ENCODE measurements around the gene ARHGEF2. TPM values are rescaled to one million over a fixed set of nuclear protein-coding genes. Genes with fewer than 3 reads are reported as not detected.
A peak's percentile ranks its signal among the peaks of the same experiment; 100 is the strongest.

The ARHGEF2 gene
- total and polyA plus RNA-seq, 2 of the 13 experiments (the other 11 are each of a cell fraction or from before 2014, with no cell fraction given) = 16.1 to 32.1 TPM

DNA sequence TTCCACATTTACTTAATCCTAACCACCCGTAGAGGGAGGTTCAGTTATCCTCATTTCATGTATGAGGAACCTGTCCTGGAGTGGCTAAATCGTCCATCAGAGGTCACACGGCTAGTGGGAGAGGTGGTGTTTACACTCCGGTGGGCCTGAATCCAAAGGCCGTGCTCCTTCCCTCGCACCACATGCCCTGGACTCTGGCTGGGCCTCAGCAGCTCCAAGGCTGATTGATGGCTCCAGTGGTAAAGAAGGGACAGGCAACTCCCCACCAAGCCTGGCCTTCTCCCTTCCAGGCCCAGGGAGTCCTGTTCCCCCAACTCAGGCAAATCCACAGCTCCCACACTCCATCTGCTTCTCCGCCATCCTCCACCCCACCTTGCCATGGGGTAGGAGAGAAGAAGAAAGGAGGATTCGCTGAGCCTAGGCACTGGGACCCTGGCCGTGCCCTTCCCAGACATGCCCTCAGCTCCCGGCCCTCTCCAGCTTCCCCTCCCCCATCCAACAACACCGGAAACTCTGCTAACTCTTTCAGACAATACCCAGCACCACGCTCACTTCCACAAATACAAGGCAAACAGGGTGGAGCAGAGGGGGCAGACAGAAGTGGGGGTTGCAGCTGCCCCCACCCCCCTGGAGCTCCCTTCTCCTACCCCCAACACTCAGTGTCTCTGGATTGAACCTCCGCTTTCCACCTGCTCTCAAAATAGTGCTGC lies 10.9 kb downstream of the ARHGEF2 start (continued):
- TF ChIP-seq ZBTB10 (CRISPR knock-in tag; IDR thresholded peaks at IDR 0.05; ENCODE audit: borderline replicate concordance) (no peak), CBX1 (IDR thresholded peaks at IDR 0.05; ENCODE audit: low read depth) (no peak), HNF1B (CRISPR knock-in tag; IDR thresholded peaks at IDR 0.05) (peak; percentile 74), SMAD1 (CRISPR knock-in tag; IDR thresholded peaks at IDR 0.05; ENCODE audit: borderline replicate concordance, low read depth) (no peak), ZNF816 (CRISPR knock-in tag; IDR thresholded peaks at IDR 0.05; ENCODE audit: borderline replicate concordance) (peak; percentile 32; the same call in 1 of the 2 replicates), GLI4 (CRISPR knock-in tag; IDR thresholded peaks at IDR 0.05; ENCODE audit: borderline replicate concordance) (0 out of 2 replicates have a peak, but pooled peaks have one; percentile 57), ATRX (CRISPR knock-in tag; IDR thresholded peaks at IDR 0.05; ENCODE audit: borderline replicate concordance) (no peak), HOXA5 (CRISPR knock-in tag; IDR thresholded peaks at IDR 0.05) (peak; percentile 51; the same call in 1 of the 2 replicates), LBX2 (CRISPR knock-in tag; IDR thresholded peaks at IDR 0.05; ENCODE audit: borderline replicate concordance) (peak; percentile 74; the same call in 1 of the 2 replicates), TFDP1 (CRISPR knock-in tag; IDR thresholded peaks at IDR 0.05; ENCODE audit: borderline replicate concordance) (peak; percentile 83; the same call in 1 of the 2 replicates), CBX5 (CRISPR knock-in tag; IDR thresholded peaks at IDR 0.05; ENCODE audit: borderline replicate concordance) (peak; percentile 27; the same call in 1 of the 2 replicates), ZNF234 (CRISPR knock-in tag; conservative IDR thresholded peaks at IDR 0.05) (no peak), RORA (CRISPR knock-in tag; IDR thresholded peaks at IDR 0.05) (no peak), U2AF2 (IDR thresholded peaks at IDR 0.05; ENCODE audit: low read depth, low read length) (no peak)
- TF ChIP-seq, protein P1, sequence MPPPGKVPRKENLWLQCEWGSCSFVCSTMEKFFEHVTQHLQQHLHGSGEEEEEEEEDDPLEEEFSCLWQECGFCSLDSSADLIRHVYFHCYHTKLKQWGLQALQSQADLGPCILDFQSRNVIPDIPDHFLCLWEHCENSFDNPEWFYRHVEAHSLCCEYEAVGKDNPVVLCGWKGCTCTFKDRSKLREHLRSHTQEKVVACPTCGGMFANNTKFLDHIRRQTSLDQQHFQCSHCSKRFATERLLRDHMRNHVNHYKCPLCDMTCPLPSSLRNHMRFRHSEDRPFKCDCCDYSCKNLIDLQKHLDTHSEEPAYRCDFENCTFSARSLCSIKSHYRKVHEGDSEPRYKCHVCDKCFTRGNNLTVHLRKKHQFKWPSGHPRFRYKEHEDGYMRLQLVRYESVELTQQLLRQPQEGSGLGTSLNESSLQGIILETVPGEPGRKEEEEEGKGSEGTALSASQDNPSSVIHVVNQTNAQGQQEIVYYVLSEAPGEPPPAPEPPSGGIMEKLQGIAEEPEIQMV (CRISPR knock-in tag; IDR thresholded peaks at IDR 0.05; ENCODE audit: low read depth) = peak; percentile 28; the same call in 1 of the 2 replicates
- TF ChIP-seq, protein P2, sequence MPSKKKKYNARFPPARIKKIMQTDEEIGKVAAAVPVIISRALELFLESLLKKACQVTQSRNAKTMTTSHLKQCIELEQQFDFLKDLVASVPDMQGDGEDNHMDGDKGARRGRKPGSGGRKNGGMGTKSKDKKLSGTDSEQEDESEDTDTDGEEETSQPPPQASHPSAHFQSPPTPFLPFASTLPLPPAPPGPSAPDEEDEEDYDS (CRISPR knock-in tag; IDR thresholded peaks at IDR 0.05) = 0 out of 2 replicates have a peak, but pooled peaks have one; percentile 24
- TF ChIP-seq, protein P3, sequence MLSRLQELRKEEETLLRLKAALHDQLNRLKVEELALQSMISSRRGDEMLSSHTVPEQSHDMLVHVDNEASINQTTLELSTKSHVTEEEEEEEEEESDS (CRISPR knock-in tag; IDR thresholded peaks at IDR 0.05; ENCODE audit: borderline replicate concordance) = no peak

Data from HepG2 (cell line).